Activated CD8-positive, alpha-beta memory T cell treated with anti-CD3 and anti-CD28 coated beads for 48 hours (primary cell): ENCODE data around the gene NR3C1.

ENCODE experiments used
- DNase-seq, 3 experiments: peaks; one replicate each; pipeline ENCODE4 v3.0.0-alpha.2; 2020; ENCODE audit warnings: low read depth in 2 of 3, low spot score in 2 of 3

NR3C1 gene

GRCh38 chr5:143399616-143400540 is 3.6 kb downstream of the NR3C1 start:
- no peak for DNase-seq

GRCh38 chr5:143398451-143399237 is 4.8 kb downstream of the NR3C1 start:
- DNase-seq, result no peak

GRCh38 chr5:143398053-143398355 is 5.5 kb downstream of the NR3C1 start:
- no peak for DNase-seq

GRCh38 chr5:143397302-143398052 is 6.0 kb downstream of the NR3C1 start:
- DNase-seq, result no peak

- no peak for DNase-seq
Observed at GRCh38 chr5:143396353-143396940, 7.0 kb downstream of the NR3C1 start.

GRCh38 chr5:143395638-143396352 is 7.7 kb downstream of the NR3C1 start:
- DNase-seq, result no peak

- DNase-seq, result no peak
Observed at GRCh38 chr5:143393524-143393923, 10.0 kb downstream of the NR3C1 start.

- no peak for DNase-seq
Observed at GRCh38 chr5:143390941-143391340, 12.5 kb downstream of the NR3C1 start.

GRCh38 chr5:143390258-143390657 is 13.2 kb downstream of the NR3C1 start:
- no peak for DNase-seq

- no peak for DNase-seq
Observed at GRCh38 chr5:143386725-143387124, 16.8 kb downstream of the NR3C1 start.

- DNase-seq, result no peak
Observed at GRCh38 chr5:143384865-143385657, 18.4 kb downstream of the NR3C1 start.

GRCh38 chr5:143383988-143384387 is 19.5 kb downstream of the NR3C1 start:
- no peak for DNase-seq

- no peak for DNase-seq
Observed at GRCh38 chr5:143379606-143380005, 23.9 kb downstream of the NR3C1 start.

- DNase-seq, result no peak
Observed at GRCh38 chr5:143376911-143377813, 26.3 kb downstream of the NR3C1 start.

- DNase-seq, result no peak
Observed at GRCh38 chr5:143376195-143376779, 27.2 kb downstream of the NR3C1 start.

- DNase-seq, result no peak
Observed at GRCh38 chr5:143374496-143375217, 28.8 kb downstream of the NR3C1 start.

GRCh38 chr5:143373076-143373475 is 30.4 kb downstream of the NR3C1 start:
- DNase-seq, result no peak
